Measurements from ENCODE around the gene ZNF439.

DNA sequence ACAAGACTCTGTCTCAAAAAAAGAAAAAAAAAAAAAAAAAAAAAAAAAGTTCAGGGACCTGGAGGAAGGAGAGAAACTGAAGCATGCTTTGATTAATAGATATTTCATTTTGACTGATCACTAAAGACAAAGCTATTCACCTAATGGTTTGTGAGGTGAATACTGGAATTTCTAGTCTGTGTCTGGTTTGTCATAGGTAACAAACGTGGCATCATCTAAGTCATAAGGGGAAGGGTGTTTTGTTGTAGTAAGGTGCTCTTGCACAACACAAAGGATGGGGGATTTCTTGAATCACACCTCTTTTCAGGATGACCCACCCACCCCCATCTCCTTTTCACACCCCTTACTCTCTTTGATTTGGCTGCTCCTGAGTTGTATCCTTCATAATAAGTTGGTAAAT lies 25.2 kb downstream of the ZNF439 start:
- TF ChIP-seq, protein P1, sequence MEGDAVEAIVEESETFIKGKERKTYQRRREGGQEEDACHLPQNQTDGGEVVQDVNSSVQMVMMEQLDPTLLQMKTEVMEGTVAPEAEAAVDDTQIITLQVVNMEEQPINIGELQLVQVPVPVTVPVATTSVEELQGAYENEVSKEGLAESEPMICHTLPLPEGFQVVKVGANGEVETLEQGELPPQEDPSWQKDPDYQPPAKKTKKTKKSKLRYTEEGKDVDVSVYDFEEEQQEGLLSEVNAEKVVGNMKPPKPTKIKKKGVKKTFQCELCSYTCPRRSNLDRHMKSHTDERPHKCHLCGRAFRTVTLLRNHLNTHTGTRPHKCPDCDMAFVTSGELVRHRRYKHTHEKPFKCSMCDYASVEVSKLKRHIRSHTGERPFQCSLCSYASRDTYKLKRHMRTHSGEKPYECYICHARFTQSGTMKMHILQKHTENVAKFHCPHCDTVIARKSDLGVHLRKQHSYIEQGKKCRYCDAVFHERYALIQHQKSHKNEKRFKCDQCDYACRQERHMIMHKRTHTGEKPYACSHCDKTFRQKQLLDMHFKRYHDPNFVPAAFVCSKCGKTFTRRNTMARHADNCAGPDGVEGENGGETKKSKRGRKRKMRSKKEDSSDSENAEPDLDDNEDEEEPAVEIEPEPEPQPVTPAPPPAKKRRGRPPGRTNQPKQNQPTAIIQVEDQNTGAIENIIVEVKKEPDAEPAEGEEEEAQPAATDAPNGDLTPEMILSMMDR (IDR thresholded peaks at IDR 0.05) = no peak
- TF ChIP-seq EZH2 (IDR thresholded peaks at IDR 0.05; ENCODE audit: borderline replicate concordance, insufficient read depth, low read depth, low read length, poor library complexity, severe bottlenecking) = no peak
